Psoas muscle (tissue), 8 donors: Measurements from ENCODE around the gene FLYWCH1. TPM values are rescaled to one million over a fixed set of nuclear protein-coding genes. Genes with fewer than 3 reads are reported as not detected.

ENCODE experiments used
- ATAC-seq, 4 donors: fragments of 200-7000 bp; cut with Tn5 transposase; one replicate each; pipeline ENCODE4 v1.9.1; 2020; ENCODE audit warnings: moderate library complexity in 3 of 4, mild to moderate bottlenecking in 2 of 4
- DNase-seq, 2 donors: peaks; one replicate each; pipeline ENCODE4 v3.0.0-alpha.2; 2020
- H3K27ac ChIP-seq: fragments of 200-600 bp; one replicate; pipeline ENCODE4 v1.8.0; 2022
- H3K27me3 ChIP-seq, 3 donors: fragments of 200-600 bp in 1 of 3; one replicate each; pipeline versions ENCODE4 v1.6.1 to v1.8.0; 2013 to 2022; ENCODE audit warnings: low read length in 2 of 3, mild to moderate bottlenecking in 2 of 3, moderate library complexity in 1 of 3; ENCODE audit not compliant: insufficient read depth in 3 of 3
- H3K36me3 ChIP-seq, 2 donors: fragments of 200-600 bp in 1 of 2; one replicate each; pipeline versions ENCODE4 v1.6.1 to v1.8.0; 2013 to 2022; ENCODE audit warnings: low read depth in 1 of 2, mild to moderate bottlenecking in 1 of 2, moderate library complexity in 1 of 2; ENCODE audit not compliant: insufficient read depth in 1 of 2
- H3K4me1 ChIP-seq: fragments of 200-600 bp; one replicate; pipeline ENCODE4 v1.8.0; 2022
- H3K4me3 ChIP-seq: fragments of 200-600 bp; one replicate; pipeline ENCODE4 v1.8.0; 2022; ENCODE audit warnings: mild to moderate bottlenecking
- H3K9me3 ChIP-seq: fragments of 200-600 bp; one replicate; pipeline ENCODE4 v1.8.0; 2022
- CTCF ChIP-seq: fragments of 200-600 bp; IDR thresholded peaks from one replicate; pipeline ENCODE4 v1.8.0; 2022; ENCODE audit warnings: antibody characterized with exemption
- WGBS, 3 donors: extraction: QIAGEN DNeasy Blood & Tissue Kit; methylation state at CpG; one replicate each; pipeline versions ENCODE4 v1.1.6 to v1.1.7; 2013; 5-methylcytosine and 5-hydroxymethylcytosine counted together
- intact Hi-C, 2 donors: fragments of 100-400 bp; cut with DNase I; formaldehyde crosslinking; loops; one replicate each; pipeline versions ENCODE4 v1.11.0 to v1.14.2; 2022
- polyA plus RNA-seq, 3 donors: library from polyadenylated mRNA; stranded (reverse); fragments of 200-250 nt; gene quantifications; one replicate each; pipeline ENCODE4 v1.2.3, GENCODE V29; 2013
- total RNA-seq, 4 donors: library from RNA; stranded (reverse); fragmentation: NEBNext Ultra II Directional in 2 of 4; extraction: Animal tissue kit (Norgen Biotek cat#: 25700) in 2 of 4; gene quantifications; one replicate each; pipeline versions ENCODE4 v1.2.1 to v1.2.4, GENCODE V29; 2021 to 2023
- donor health status: healthy with polysubstance abuse.
- donor health status: DM: no; HTN: no; CAD: no; lungs with moderate emphysema.
- donor health status: Bipolar disorder and iron deficiency.
- donor health status: healthy.
- donor health status: DM: yes; HTN: yes; CAD: no.
- donor health status: DM: no; HTN: no; CAD: no.
- donor health status: DM: no; HTN: no; CAD: no.
- donor health status: DM: yes; HTN: yes; CAD: no.

The FLYWCH1 gene
- total and polyA plus RNA-seq, 7 donors = 21.2 to 65.2 (median 38.2) TPM

- ATAC-seq (no peak), DNase-seq (no peak)
- Histone ChIP-seq H3K36me3 (no peaks in the 10 kb centered on the region), H3K9me3 (no peaks in the 10 kb centered on the region), H3K27ac (no peak overlapping the region), H3K4me3 (no peak overlapping the region), H3K27me3 (peaks cover 0 to 14% (median 6%) of the 10 kb centered on the region in 3 donors), H3K4me1 (peaks cover 10% of the 10 kb centered on the region)
- TF ChIP-seq CTCF = no peak
- WGBS, 3 donors = 63 to 67% (median 66%) methylated on average over 15 of the region's 15 CpGs
- intact Hi-C loops = no loop called here
These were observed 60.5 kb downstream of the FLYWCH1 start for GRCh38 chr16:2971985-2972784.

GRCh38 chr16:2973093-2973492 lies 61.4 kb downstream of the FLYWCH1 start:
- peaks cover 0 to 5% (median 2%) of the 10 kb centered on the region in 3 donors for H3K27me3 ChIP-seq
- no peak for DNase-seq
- 65 to 77% (median 68%) methylated on average over 3 to 5 of the region's 5 CpGs for WGBS, 3 donors
- intact Hi-C loops = no loop called here
- peaks cover 10% of the 10 kb centered on the region for H3K4me1 ChIP-seq
- no peak overlapping the region for H3K4me3 ChIP-seq
- no peaks in the 10 kb centered on the region for H3K9me3 ChIP-seq
- ATAC-seq = no peak
- H3K27ac ChIP-seq = no peak overlapping the region
- H3K36me3 ChIP-seq = no peaks in the 10 kb centered on the region
- TF ChIP-seq CTCF = no peak

- 31 to 47% (median 41%) methylated on average over 17 of the region's 17 CpGs for WGBS, 3 donors
- no peak for ATAC-seq
- no peak for TF ChIP-seq CTCF
- H3K27ac ChIP-seq = no peak overlapping the region
- peaks cover 10% of the 10 kb centered on the region for H3K4me1 ChIP-seq
- no peaks in the 10 kb centered on the region for H3K36me3 ChIP-seq
- intact Hi-C loops = no loop called here
- DNase-seq = no peak
- H3K4me3 ChIP-seq = no peak overlapping the region
- H3K9me3 ChIP-seq = no peaks in the 10 kb centered on the region
- peaks cover 0 to 2% (median 0%) of the 10 kb centered on the region in 3 donors for H3K27me3 ChIP-seq
These were observed 62.0 kb downstream of the FLYWCH1 start for GRCh38 chr16:2973605-2974318.

- no peak overlapping the region for H3K27ac ChIP-seq
- no peak for DNase-seq
- intact Hi-C loops = no loop called here
- H3K4me1 ChIP-seq = peaks cover 10% of the 10 kb centered on the region
- no peaks in the 10 kb centered on the region for H3K36me3 ChIP-seq
- WGBS, 3 donors = 56 to 75% (median 74%) methylated on average over 15 of the region's 15 CpGs
- H3K9me3 ChIP-seq = no peaks in the 10 kb centered on the region
- H3K4me3 ChIP-seq = no peak overlapping the region
- peaks cover 0 to 4% (median 2%) of the 10 kb centered on the region in 3 donors for H3K27me3 ChIP-seq
- TF ChIP-seq CTCF = no peak
- no peak for ATAC-seq
These were observed 62.8 kb downstream of the FLYWCH1 start for GRCh38 chr16:2974319-2975056.
